HG03558 (cell line): ENCODE measurements around the gene DGKB.

Experiments used
- ATAC-seq: cut with Tn5 transposase; IDR thresholded peaks from one replicate; pipeline ENCODE4 v1.9.1; 2021; ENCODE audit warnings: moderate number of reproducible peaks; ENCODE audit not compliant: unreplicated experiment; ENCODE audit errors: extremely low read depth

Gene DGKB

GRCh38 chr7:14606101-14606500, 296.4 kb downstream of the DGKB start:
- no peak for ATAC-seq

DNA sequence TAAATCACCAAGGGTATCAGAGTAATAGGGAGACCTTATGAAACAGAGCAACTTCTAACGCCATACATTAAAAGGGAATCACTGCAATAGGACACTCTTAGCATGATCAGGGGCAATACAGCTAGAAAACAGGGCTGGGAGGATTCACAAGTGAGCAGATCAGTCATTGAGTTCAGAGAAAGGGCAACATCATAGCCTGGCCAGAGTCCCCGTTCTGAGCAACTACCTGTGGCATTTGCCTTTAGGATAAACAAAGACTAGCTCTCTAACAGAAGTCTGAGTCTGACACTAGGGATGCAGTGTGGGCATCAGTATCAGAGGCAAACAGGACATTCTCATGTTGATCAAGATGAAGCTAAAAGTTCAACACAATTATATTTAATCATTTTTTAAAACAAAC, 297.9 kb downstream of the DGKB start:
- ATAC-seq, result no peak

GRCh38 chr7:14602851-14603250, 299.7 kb downstream of the DGKB start:
- no peak for ATAC-seq

DNA sequence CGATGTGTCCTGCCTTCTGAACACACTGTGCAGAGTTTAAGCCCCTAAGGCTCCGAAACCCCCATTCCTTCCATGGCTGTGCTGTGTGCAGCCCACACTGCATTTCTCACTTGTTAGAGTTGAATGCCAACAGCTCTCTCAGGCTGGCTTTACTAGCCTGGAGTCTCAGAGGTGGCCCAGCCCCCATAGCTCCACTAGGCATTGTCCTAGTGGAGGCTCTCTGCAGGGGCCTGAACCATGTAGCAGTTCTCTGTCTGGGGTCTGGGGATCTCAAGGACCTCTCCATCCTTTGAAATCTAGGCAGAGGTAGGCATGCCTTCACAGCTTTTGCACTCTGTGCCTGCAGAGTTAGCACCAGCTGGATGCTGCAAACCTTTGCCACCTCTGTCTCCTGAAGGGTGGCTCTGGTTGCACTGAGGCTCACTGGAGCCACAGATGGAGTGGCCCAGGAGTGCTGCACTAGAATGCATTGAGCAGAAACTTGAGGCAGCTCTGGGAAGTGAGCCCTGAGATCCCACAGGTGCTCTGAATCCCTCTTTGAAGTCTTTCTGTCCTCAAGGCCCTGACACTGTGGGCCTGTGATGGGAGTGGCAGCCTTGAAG, 301.7 kb downstream of the DGKB start:
- no peak for ATAC-seq

- no peak for ATAC-seq
Observed at GRCh38 chr7:14598978-14599377, 303.6 kb downstream of the DGKB start.

DNA sequence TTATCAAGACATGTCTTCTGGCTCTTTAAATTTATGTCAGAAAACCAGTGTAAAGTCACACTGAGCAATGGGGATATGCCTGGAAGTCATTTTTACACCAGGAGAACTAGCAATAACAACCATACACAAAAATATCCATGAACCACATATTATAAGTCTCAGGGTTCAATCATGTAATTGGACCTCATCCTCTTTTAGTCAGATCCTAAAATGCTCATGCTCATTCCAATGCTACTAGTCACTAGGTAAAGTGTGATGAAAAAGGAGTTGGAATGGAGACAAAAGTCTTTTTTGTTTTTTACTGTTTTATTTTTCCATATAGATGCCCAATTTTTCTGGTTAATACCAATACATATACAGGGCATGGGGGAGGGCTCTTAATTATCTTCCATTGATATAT, 306.1 kb downstream of the DGKB start:
- ATAC-seq, result no peak

- no peak for ATAC-seq
Observed at GRCh38 chr7:14590206-14590605, 312.3 kb downstream of the DGKB start.

- no peak for ATAC-seq
Observed at GRCh38 chr7:14585232-14585631, 317.3 kb downstream of the DGKB start.

DNA sequence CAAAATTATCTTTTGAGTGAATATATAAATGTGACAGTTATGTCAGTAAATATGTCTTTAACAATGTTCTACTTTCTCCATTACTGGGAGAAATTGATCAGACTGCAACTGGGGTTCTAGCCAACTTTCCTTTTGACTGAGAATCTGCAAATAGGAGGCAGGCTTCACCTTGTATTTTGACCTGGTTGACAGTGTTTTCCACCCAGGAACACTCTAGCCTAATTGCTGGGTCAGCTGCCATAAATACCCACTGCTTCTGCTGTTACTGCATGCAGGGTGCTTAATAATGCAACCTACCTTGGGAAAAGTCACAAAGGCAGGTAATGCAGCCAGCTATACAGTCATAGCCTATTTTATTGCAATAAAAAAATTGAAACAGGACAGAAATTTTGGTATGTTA, 319.0 kb downstream of the DGKB start:
- no peak for ATAC-seq

- no peak for ATAC-seq
Observed at GRCh38 chr7:14582010-14582409, 320.5 kb downstream of the DGKB start.

DNA sequence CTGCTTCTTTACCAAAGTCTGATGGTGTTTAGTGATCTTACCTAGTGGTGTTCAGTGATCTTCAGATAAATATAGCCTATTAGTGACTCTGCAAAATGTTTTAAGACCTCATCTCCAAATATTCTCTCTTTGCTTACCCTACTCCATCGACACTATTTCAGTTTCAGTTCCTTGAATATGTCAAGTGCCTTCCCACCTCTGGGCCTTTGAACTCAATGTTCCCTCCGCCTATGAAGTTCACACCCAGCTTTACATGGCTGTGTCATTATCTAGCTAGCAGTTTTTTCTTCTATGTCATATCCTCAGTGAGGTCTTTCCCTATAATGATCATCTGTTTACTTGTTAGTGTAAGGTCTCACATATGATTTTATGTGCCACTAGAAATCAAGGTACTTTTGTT, 322.6 kb downstream of the DGKB start:
- ATAC-seq, result no peak

DNA sequence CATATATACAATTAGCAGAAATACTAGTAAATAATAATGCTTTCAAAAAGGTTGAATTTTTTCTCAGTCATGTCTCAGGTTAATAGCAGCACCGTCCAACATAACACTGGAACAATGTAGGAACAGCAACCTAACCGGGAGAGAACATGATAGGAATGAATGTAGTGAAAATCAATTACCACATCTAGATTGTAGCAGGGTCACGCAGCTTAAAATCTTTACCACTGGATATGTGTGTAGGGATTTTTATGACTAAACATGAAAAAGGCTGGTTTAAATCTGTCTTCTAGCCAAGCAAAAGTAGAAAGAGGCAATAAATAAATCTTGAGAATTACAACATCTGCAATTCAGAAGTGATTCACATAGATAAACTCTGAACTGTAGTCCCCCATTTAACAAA, 326.0 kb downstream of the DGKB start:
- no peak for ATAC-seq

DNA sequence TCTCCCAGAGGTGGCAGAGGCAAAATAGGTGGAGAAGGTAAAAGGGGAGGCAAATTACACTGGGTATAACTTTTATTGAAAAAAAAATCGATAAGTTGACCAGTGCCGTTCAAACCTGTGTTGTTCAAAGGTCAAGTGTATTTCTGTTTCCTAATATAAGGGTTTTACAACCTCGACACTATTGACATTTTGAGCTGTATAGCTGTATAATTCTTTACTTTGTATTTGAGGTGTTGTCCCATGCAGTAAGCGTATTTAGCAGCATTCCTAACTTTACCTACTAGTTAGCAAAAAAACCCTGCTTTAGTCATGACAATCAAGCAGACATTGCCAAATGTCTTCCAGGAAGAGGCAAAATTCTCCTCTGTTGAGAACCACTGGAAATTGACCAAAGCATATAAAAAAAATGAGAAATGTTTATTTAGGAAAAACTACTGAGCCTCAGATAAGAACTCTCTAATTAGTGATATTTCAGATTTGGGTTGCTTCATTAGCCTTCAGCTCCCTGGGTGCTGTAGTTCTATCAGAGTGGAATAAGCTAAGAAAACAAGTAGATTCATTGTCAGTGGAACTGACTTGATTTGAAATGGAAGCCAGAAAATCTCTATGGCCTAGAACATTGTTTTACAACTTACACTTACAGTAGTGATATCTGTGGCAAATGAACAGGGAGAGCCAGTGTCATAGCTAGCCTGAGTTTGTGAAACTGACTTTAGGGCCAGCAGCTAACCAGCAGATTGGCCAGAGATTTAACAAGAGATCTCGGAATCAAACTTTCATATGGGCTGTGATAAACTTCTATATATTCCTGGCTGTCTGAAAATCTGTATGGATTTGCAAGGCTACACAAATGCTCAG, 331.6 kb downstream of the DGKB start:
- no peak for ATAC-seq

DNA sequence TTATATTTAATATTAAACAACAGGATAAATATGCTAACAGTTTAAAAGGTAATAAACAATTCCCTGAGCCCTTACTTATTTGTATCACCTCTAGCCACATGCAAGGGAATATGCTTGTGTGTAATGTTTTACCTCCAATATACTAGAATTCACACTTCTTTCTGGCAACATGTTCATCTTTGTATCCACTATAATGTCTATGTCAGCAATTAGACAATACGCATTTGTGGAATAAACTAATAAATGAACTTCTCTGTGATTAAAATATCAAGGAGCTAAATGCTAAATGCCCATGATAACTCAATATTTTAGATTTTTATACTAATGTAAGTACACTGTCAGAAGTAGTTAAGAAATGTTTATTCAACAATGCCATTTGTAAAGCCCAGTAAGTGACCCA, 350.5 kb downstream of the DGKB start:
- ATAC-seq, result no peak

DNA sequence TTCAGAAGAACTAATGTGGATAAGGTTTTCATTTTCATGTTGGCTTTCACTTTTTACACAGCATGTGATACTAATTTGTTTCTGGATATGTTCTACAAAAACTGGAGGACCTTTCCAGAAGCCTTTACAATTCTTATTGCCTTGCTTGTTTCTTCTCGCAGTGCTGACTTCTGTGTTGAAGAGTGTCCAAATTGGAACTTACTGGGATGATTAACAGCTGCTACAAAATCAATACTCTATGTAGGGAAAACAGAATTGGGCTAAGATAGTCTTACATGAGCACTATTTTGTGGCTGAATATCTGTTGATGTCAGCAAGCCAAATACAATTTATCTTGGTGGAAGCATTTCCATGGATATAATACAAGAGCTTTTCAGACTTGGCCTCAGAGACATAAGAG, 351.2 kb downstream of the DGKB start:
- ATAC-seq, result no peak

DNA sequence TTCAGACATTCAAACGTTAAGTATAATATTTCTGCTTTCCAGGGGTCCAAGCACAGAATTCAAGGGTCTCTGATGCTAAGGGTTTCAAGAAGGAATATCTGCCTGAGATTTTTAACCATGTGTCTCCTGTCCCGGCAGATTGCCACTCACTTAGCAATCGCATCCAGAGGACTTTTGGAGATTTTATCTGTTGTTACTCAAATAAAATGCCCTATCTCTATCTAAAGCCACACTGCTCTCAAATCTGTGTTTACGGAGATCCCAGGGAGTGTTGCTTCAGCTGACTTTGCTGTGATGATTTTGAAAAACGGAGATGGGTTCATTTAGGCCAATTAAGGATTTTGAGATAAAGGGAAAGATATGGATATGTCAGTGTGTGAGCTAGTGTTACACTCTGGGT, 359.9 kb downstream of the DGKB start:
- no peak for ATAC-seq

DNA sequence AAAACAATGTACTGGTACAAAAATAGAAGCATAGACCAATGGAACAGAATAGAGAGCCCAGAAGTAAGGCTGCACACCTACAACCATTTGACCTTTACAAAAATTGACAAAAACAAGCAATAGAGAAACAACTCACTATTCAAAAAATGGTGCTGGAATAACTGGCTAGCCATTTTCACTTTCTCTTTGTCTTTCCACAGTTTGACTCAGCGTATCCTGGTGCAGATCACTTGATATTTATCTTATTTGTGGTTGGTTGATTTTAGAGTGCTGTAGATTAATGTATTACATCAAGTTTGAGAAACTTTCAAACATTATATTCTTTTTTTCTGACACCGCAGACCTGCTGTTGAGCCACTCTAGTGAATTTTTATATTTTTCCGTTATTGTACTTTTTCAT, 381.4 kb downstream of the DGKB start:
- no peak for ATAC-seq

DNA sequence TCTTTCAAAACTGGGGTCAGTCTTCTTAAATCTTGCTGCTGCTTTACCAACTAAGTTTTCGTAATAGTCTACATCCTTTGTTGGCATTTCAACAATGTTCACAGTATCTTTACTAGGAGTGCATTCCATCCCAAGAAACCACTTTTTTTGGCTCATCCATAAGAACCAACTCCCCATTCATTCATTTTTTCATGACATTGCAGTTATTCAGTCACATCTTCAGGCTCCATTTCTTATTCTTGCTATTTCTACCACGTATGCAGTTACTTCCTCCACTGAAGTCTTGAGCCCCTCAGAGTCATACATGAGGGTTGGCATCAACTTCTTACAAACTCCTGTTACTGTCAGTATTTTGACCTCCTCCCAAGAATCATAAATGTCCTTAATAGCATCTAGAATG, 392.3 kb downstream of the DGKB start:
- no peak for ATAC-seq

DNA sequence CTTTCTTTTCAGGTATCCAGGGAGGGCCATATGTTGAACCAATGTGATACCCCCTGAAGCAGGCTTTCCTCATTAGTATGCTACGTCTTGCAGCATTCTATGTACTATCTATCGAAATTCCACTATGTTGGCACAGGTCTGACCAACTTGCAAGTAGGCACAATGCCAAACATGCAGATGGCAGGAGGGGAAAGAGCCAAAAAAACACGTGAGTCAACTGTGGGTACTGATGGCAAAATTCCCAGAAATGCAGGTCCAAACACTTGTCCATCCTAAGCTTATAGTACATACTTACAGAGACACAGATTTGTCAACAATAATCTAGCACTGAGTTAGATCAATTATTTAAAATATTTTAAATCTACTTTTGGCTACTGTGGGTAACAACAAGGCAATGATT, 394.9 kb downstream of the DGKB start:
- no peak for ATAC-seq

- no peak for ATAC-seq
Observed at GRCh38 chr7:14505906-14506305, 396.6 kb downstream of the DGKB start.

GRCh38 chr7:14504134-14504533, 398.4 kb downstream of the DGKB start:
- ATAC-seq, result no peak

DNA sequence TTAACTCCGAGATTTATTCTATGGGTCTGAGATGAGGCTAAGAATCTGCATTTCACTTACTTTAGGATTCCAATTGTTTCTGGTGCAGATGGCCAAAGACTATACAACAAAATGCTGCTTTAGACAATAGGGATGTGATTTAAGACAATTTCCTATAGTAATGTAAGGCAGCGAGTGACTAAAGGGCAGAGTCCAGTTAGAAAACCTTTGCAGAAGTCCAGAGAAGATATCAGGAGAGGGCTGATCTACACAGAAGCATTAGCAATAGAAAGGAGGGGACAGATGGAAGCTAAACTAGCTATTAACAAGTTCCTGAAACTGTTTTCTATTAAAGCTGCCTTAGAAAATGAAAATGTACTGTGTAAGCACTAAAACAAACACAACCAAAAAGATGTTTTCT, 398.9 kb downstream of the DGKB start:
- ATAC-seq, result no peak
